GM13976 (cell line): ENCODE results near the gene FRMD4A.

Experiments
- DNase-seq: peaks from one replicate; pipeline ENCODE4 v3.0.0; 2012; ENCODE audit warnings: low spot score
- in situ Hi-C: fragments of 300-500 bp; cut with MboI; formaldehyde crosslinking; loops from one replicate; pipeline ENCODE4 v1.12.0; 2022; ENCODE audit warnings: low sequenced_read_pairs, mixed read lengths, inconsistent platforms; ENCODE audit not compliant: unreplicated experiment
- TF ChIP-seq, protein P1 (sequence below): IDR thresholded peaks from 2 replicates; pipeline ENCODE4 v1.5.1; 2012; ENCODE audit warnings: borderline replicate concordance, mild to moderate bottlenecking; ENCODE audit not compliant: insufficient read depth; ENCODE audit errors: extremely low read depth, missing control alignments, control extremely low read depth

Gene FRMD4A

DNA sequence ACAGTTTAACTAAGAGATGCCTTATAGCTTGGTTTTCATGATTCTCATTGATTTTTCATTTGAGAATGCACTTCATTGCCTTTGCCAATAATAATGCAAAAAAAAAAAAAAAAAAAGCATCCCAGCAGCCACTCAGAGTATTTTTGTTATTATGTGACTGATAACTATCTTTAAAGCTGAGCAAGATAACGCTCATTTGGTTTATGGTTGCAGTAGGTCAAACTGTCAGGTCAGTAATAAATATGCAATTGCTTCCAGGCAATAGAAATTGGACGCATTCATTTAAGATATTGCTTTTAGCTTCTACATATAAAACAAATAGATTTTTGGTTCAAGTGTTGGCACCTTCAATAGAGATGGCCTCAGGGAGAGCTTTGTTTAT is 528.8 kb downstream of the FRMD4A start:
- TF ChIP-seq, protein P1, sequence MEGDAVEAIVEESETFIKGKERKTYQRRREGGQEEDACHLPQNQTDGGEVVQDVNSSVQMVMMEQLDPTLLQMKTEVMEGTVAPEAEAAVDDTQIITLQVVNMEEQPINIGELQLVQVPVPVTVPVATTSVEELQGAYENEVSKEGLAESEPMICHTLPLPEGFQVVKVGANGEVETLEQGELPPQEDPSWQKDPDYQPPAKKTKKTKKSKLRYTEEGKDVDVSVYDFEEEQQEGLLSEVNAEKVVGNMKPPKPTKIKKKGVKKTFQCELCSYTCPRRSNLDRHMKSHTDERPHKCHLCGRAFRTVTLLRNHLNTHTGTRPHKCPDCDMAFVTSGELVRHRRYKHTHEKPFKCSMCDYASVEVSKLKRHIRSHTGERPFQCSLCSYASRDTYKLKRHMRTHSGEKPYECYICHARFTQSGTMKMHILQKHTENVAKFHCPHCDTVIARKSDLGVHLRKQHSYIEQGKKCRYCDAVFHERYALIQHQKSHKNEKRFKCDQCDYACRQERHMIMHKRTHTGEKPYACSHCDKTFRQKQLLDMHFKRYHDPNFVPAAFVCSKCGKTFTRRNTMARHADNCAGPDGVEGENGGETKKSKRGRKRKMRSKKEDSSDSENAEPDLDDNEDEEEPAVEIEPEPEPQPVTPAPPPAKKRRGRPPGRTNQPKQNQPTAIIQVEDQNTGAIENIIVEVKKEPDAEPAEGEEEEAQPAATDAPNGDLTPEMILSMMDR: no peak
- in situ Hi-C loops: no loop called here
- DNase-seq: no peak

DNA sequence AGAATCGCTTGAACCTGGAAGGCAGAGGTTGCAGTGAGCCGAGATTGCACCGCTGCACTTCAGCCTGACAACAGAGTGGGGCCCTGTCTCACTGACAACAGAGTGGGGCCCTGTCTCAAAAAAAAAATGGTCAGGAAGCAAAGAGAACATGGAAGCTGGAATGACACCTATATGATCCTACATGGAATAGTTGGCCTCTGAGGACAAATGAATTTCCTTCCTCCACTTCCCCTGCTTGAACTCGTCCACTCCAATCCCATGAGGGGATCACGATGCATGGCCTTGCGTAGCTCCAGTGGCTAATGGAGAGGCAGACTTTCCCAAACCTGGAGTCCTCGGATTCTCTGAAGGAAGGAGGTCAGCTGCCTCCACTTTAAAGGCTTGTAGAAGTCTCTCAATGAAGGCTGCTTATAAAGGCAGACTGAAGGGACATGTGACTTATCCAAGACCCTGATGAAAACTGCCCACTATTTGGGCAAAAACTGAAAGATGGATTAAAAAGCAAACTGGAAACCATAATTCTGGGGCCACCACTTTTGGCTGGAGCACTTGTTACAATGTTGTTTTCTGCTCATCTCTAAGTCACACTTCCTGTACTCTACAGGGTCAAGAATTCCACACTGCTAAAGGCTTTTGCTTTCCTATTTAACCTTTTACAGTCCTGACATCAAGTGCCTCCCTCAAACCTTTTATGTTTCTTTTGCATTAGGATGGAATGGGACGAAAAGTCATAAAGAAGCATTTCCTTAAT is 529.4 kb downstream of the FRMD4A start:
- no peak for DNase-seq
- TF ChIP-seq, protein P1: no peak
- in situ Hi-C loops: no loop called here

DNA sequence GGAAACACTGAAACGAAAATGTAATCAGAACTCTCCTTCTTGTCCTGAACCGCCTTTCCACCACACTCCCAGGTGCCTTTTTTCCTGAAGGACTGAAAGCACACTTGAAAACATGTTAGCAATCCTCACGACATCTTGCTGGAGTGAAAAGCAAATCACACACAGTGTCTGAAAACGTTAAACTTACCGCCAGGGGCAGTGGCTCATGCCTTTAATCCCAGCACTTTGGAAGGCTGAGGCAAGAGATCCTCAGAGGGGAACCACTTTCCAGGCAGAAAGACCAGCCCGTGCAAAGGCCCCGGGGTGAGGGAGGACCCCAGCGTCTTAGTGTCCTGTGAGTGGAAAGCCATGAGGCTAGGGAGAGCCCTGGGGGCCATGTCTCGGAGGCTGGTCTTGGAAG is 533.6 kb downstream of the FRMD4A start:
- TF ChIP-seq, protein P1: no peak
- in situ Hi-C loops: loop anchor here (25.0 kb wide), 1 partner anchor 435 kb away; no protein-coding TSS in a partner anchor
- no peak for DNase-seq

DNA sequence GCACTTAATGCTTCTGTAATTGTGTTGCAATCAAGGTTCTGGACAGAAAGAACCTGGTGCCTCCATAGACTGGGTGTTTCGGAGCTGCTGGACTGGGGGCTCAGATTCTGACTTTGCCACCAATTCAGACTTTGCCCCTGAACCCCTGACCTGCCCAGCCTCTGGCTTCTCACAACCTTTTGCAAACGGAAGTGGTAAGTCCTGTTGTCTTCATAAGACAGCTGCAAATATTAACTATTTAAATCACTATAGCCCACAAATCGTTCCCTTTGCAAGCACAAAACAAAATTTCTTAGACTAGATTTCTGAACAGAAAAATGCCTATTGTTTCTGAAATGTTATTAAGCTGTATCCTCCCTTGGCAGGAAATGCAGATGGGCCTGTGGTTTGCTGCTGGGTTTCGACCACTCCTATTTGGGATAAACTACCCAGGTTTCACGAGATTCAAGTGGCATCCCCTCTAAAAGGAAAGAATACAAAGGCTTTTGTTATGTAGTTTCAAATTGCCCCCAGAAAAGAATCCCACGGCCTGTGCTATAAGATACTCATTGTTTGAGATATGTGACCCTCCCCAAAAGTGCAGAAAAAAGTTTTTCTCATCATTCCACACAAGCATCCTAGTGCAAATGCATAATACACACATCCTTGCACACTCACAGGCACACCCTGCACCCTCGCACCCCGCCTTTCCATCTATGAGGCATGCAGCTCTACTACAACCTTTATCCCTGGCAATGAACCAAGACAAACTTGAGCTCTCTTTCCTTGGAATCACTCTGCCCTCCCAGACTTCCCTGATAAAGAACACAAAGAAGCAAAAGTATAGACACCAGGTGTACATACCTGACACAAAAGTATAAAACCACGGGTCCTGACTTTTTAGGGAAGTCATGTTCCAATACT is 534.8 kb downstream of the FRMD4A start:
- DNase-seq: no peak
- in situ Hi-C loops: loop anchor here (25.0 kb wide), 1 partner anchor 434 kb away; no protein-coding TSS in a partner anchor
- TF ChIP-seq, protein P1: no peak

DNA sequence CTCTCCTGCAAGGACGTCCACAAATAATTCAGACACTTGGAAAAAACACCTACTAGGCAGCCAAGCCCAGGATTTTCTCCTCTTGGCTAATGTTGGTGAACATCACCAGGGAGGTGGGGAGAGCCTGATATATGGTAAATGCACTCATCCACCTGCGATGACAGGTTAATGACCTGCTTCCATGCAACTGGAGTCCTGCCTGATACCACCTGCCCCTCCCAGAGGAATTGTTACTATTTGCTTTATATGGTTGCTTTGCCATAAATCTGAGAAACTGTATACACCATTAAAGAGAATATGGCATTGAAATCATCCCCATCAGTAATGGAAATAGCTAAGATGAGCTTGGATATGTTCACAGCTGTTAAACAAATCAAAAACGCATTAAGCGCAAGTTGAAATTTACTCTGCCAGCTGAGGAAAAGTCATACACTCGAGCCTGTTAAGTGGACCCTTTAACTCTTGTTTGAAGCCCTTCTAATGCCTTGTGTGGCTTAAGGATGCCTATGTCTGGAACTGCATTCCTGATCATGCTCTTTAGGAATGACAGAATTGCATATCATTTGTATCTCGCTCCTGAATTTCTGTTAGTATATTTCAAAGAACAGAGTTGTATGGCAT is 535.6 kb downstream of the FRMD4A start:
- no peak for DNase-seq
- TF ChIP-seq, protein P1: no peak
- in situ Hi-C loops: loop anchor here (25.0 kb wide), 1 partner anchor 433 kb away; no protein-coding TSS in a partner anchor

DNA sequence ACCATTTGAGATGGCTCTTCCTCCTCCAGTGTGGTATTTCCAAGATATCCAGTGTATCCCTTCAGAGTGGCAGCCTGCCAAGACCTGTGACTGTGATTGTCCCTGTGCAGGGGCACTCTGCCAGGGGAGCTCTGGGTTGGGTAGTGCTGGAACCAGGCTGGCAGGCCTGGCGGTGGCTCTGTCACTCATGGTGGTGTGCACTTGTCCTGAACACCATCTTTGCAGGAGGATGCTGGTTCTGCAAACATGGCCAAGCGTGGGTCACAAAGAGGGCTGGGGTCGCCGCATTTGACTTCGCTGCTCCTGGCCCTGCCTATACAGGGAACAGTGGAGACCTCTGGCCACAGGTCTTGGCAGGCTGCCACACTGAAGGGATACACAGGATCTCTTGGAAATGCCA is 538.7 kb downstream of the FRMD4A start:
- TF ChIP-seq, protein P1: no peak
- in situ Hi-C loops: loop anchor here (25.0 kb wide), 1 partner anchor 430 kb away; no protein-coding TSS in a partner anchor
- no peak for DNase-seq
